Neural cell (in vitro differentiated cells): ENCODE data around the gene RC3H2. TPM values are rescaled to one million over a fixed set of nuclear protein-coding genes. Genes with fewer than 3 reads are reported as not detected.
A peak's percentile ranks its signal among the peaks of the same experiment; 100 is the strongest.
"Not testable (repeated sequence)": the region's sequence is repeated elsewhere in the genome, so short reads cannot be mapped to it uniquely, and the experiment has no call there.

Source experiments
- H2AFZ ChIP-seq: fragments of 200-600, 300-800 bp; sonication (generic), shearing (Covaris generic); 2 replicates; pipeline ENCODE4 v1.6.0; 2014; ENCODE audit warnings: low read depth, mild to moderate bottlenecking, antibody characterized with exemption, low read length, moderate library complexity
- H3F3A ChIP-seq: fragments of 200-600 bp; shearing (Covaris generic); 2 replicates; pipeline ENCODE4 v1.6.1; 2016; ENCODE audit warnings: mild to moderate bottlenecking, moderate library complexity, mixed read lengths, antibody characterized with exemption, low read length; ENCODE audit not compliant: insufficient read depth, poor library complexity, severe bottlenecking
- H3K27ac ChIP-seq: fragments of 200-600, 300-800 bp; sonication (generic), shearing (Covaris generic); 2 replicates; pipeline ENCODE4 v1.5.1; 2014; ENCODE audit warnings: mild to moderate bottlenecking, low read length, moderate library complexity
- H3K27me3 ChIP-seq: fragments of 300-800, 200-600 bp; sonication (generic), shearing (Covaris generic); 2 replicates; pipeline ENCODE4 v1.6.0; 2014; ENCODE audit warnings: mild to moderate bottlenecking, low read depth, low read length, moderate library complexity; ENCODE audit not compliant: insufficient read depth
- H3K36me3 ChIP-seq: fragments of 300-800, 200-600 bp; sonication (generic), shearing (Covaris generic); 2 replicates; pipeline ENCODE4 v1.5.1; 2014; ENCODE audit warnings: mild to moderate bottlenecking, antibody characterized with exemption, low read length, moderate library complexity; ENCODE audit not compliant: insufficient read depth
- H3K4me2 ChIP-seq: fragments of 300-800, 200-600 bp; sonication (generic), shearing (Covaris generic); 2 replicates; pipeline ENCODE4 v1.6.0; 2014; ENCODE audit warnings: mild to moderate bottlenecking, low read length
- H3K4me3 ChIP-seq: fragments of 300-800, 200-600 bp; sonication (generic), shearing (Covaris generic); 2 replicates; pipeline ENCODE4 v1.5.1; 2014; ENCODE audit warnings: mild to moderate bottlenecking, low read length, moderate library complexity
- H3K79me2 ChIP-seq: fragments of 200-600 bp; shearing (Covaris generic); replicated peaks from 2 replicates; pipeline ENCODE4 v1.6.0; 2014; ENCODE audit warnings: mild to moderate bottlenecking, low read length, moderate library complexity; ENCODE audit not compliant: insufficient read depth
- H3K9ac ChIP-seq: fragments of 300-800, 200-600 bp; sonication (generic), shearing (Covaris generic); 2 replicates; pipeline ENCODE4 v1.6.1; 2016; ENCODE audit warnings: mild to moderate bottlenecking, low read length, mixed read lengths
- H3K9me2 ChIP-seq: fragments of 200-600 bp; shearing (Covaris generic); 2 replicates; pipeline ENCODE4 v1.6.1; 2016; ENCODE audit warnings: mild to moderate bottlenecking, low read length, mixed read lengths; ENCODE audit not compliant: insufficient read depth
- H3K9me3 ChIP-seq: fragments of 200-600, 300-800 bp; sonication (generic), shearing (Covaris generic); 2 replicates; pipeline ENCODE4 v1.6.1; 2016; ENCODE audit warnings: mild to moderate bottlenecking, mixed run types, low read length, moderate library complexity, mixed read lengths
- H4K20me1 ChIP-seq: fragments of 200-600 bp; shearing (Covaris generic); 2 replicates; pipeline ENCODE4 v1.6.1; 2016; ENCODE audit warnings: mild to moderate bottlenecking, mixed run types; ENCODE audit not compliant: insufficient read depth
- CTCF ChIP-seq: fragments of 450-650 bp; IDR thresholded peaks from 2 replicates; pipeline ENCODE4 v1.5.1; 2014; ENCODE audit warnings: antibody characterized with exemption, mild to moderate bottlenecking, moderate library complexity; ENCODE audit not compliant: poor library complexity, severe bottlenecking
- EP300 ChIP-seq: fragments of 450-650 bp; conservative IDR thresholded peaks from 2 replicates; pipeline ENCODE4 v1.6.1; 2014; ENCODE audit warnings: antibody characterized with exemption, mild to moderate bottlenecking, moderate library complexity; ENCODE audit not compliant: poor library complexity, severe bottlenecking
- EZH2 ChIP-seq: fragments of 200-600, 300-800 bp; shearing (Covaris generic), sonication (generic); IDR thresholded peaks from 2 replicates; pipeline ENCODE4 v1.6.1; 2014; ENCODE audit warnings: antibody characterized with exemption, low read length, borderline replicate concordance, mild to moderate bottlenecking; ENCODE audit not compliant: insufficient read depth, poor library complexity, severe bottlenecking
- MXI1 ChIP-seq: fragments of 450-650 bp; conservative IDR thresholded peaks from 2 replicates; pipeline ENCODE4 v1.6.1; 2014; ENCODE audit warnings: antibody characterized with exemption, mild to moderate bottlenecking; ENCODE audit not compliant: poor library complexity, severe bottlenecking
- POLR2AphosphoS5 ChIP-seq: IDR thresholded peaks from 2 replicates; pipeline ENCODE4 v1.6.1; 2012
- RAD21 ChIP-seq: fragments of 450-650 bp; conservative IDR thresholded peaks from 2 replicates; pipeline ENCODE4 v1.6.1; 2014; ENCODE audit warnings: antibody characterized with exemption, mild to moderate bottlenecking, moderate library complexity
- REST ChIP-seq: IDR thresholded peaks from 2 replicates; pipeline ENCODE4 v1.6.1; 2012; ENCODE audit warnings: borderline replicate concordance
- SMC3 ChIP-seq: fragments of 450-650 bp; conservative IDR thresholded peaks from 2 replicates; pipeline ENCODE4 v1.6.1; 2014; ENCODE audit warnings: antibody characterized with exemption, mild to moderate bottlenecking, moderate library complexity; ENCODE audit not compliant: poor library complexity
- TAF1 ChIP-seq: IDR thresholded peaks from 2 replicates; pipeline ENCODE4 v1.6.1; 2012; ENCODE audit warnings: low read depth
- polyA plus RNA-seq: library from polyadenylated mRNA; depleted of rRNA; stranded (reverse); fragments of >200 nt; gene quantifications from 2 replicates; pipeline ENCODE4 v1.2.3, GENCODE V29; 2014

RC3H2 gene
- polyA plus RNA-seq, 1 donor from 2014 or later, result 34.8 TPM

DNA sequence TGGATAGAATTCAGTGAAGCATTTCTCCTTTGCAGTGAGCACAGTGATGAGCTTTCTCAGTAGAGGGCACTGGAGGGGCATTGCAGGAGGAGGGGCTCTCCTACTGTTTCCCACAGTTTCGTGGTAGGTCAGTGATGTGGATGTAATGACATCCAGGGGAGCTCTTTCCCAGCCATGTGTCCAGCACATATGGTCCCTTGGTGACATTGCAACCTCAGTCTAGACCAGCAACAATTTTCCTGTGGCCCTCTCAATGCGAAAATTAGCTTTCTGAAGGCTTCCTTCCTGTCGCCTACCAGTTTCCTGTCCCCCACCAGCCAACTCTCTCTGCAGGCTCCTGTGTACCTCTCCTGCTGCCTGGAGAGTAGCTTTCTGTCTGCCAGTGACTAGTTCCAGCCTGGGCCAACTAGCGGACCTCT, 69.8 kb downstream of the RC3H2 start:
- no peak overlapping the region for H3K4me2 ChIP-seq
- H4K20me1 ChIP-seq, result no peaks in the 10 kb centered on the region
- H3K9me3 ChIP-seq, result no peaks in the 10 kb centered on the region
- H3K9ac ChIP-seq, result no peak overlapping the region
- H3K27me3 ChIP-seq, result no peaks in the 10 kb centered on the region
- H3F3A ChIP-seq, result no peaks in the 10 kb centered on the region
- no peaks in the 10 kb centered on the region for H3K36me3 ChIP-seq
- no peak overlapping the region for H2AFZ ChIP-seq
- H3K79me2 ChIP-seq, result no peaks in the 10 kb centered on the region
- H3K27ac ChIP-seq, result no peak overlapping the region
- H3K4me3 ChIP-seq, result no peak overlapping the region
- H3K9me2 ChIP-seq, result no peaks in the 10 kb centered on the region
- no peak for TF ChIP-seq REST
- TF ChIP-seq MXI1, result no peak
- TF ChIP-seq SMC3, result no peak
- TF ChIP-seq TAF1, result no peak
- TF ChIP-seq CTCF, result no peak
- no peak for TF ChIP-seq EZH2
- no peak for TF ChIP-seq EP300
- no peak for TF ChIP-seq POLR2AphosphoS5
- TF ChIP-seq RAD21, result no peak

DNA sequence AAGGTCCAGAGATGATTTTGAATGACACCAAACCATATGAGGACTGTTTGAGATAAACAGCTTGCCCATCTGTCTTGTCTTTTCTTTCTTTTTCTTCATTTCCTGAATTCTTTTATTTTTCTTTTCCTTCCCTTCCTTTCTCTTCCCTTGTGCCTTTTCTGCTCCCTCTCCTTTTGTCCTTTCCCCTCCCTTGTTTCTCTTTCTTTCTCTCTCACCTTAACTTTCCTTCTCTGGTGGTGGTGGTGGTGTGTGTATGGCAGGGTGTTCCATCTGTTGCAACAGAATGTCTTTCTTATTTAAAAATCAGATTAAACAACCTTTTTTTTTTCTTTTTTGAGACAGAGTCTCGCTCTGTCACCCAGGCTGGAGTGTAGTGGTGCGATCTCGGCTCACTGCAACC, 73.0 kb downstream of the RC3H2 start:
- no peak overlapping the region for H3K9ac ChIP-seq
- H3K4me3 ChIP-seq, result no peak overlapping the region
- no peaks in the 10 kb centered on the region for H4K20me1 ChIP-seq
- no peaks in the 10 kb centered on the region for H3F3A ChIP-seq
- no peak overlapping the region for H3K27ac ChIP-seq
- H3K79me2 ChIP-seq, result peaks cover 11% of the 10 kb centered on the region
- H3K9me3 ChIP-seq, result no peaks in the 10 kb centered on the region
- H3K4me2 ChIP-seq, result no peak overlapping the region
- H3K9me2 ChIP-seq, result no peaks in the 10 kb centered on the region
- H3K27me3 ChIP-seq, result no peaks in the 10 kb centered on the region
- no peaks in the 10 kb centered on the region for H3K36me3 ChIP-seq
- TF ChIP-seq EZH2, result no peak
- no peak for TF ChIP-seq EP300
- TF ChIP-seq MXI1, result no peak
- TF ChIP-seq POLR2AphosphoS5, result no peak
- TF ChIP-seq CTCF, result no peak
- no peak for TF ChIP-seq TAF1
- TF ChIP-seq REST, result no peak
- no peak overlapping the region for H2AFZ ChIP-seq

DNA sequence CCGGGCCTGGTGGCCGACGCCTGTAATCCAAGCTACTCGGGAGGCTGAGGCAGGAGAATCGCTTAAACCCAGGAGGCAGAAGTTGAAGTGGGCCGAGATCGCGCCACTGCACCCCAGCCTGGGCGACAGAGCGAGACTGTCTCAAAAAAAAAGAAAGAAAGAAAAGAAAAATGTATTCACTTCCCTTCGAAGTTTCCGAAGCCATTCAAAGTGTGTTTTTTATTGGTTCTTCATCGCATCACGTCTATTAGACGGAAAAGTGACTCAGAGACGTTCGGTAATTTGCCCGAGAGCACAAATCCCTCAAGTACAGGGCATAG, 76.2 kb downstream of the RC3H2 start:
- Histone ChIP-seq H3K9ac (peak overlapping the region; percentile 76), H3K79me2 (peaks cover 38% of the 10 kb centered on the region), H3K4me3 (peak overlapping the region; percentile 100), H2AFZ (peak overlapping the region; percentile 97)
- H4K20me1 ChIP-seq, H3K27me3 ChIP-seq, H3K4me2 ChIP-seq, H3K36me3 ChIP-seq, H3K9me2 ChIP-seq, H3K9me3 ChIP-seq, H3K27ac ChIP-seq, H3F3A ChIP-seq: not testable (repeated sequence)
